ENCODE data around the gene LRP2. TPM values are rescaled to one million over a fixed set of nuclear protein-coding genes. Genes with fewer than 3 reads are reported as not detected.

LRP2 gene
- total and polyA plus RNA-seq, 2 of the 4 experiments (the other 2 are of a cell fraction), result not detected

DNA sequence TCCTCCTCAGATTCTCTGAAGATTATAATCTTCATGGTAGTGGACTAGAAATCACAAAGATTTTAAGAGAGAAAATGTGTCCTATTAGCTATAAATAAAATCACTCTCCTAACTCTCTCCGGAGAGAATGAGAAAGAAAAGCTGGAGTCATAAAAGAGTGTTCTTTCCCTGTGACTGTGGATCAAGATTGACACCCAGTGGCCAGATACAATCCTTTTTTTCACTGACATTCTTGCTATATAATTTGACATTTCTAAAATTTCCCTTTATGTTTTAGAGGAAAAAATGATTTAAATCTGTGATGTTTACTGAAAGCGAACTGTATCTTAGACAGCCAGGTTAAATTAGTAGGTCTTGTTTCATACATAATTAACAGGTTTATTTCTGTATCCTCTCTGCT, 35.4 kb upstream of the LRP2 start:
- H3K4me2 ChIP-seq (ENCODE audit: low read depth, low read length), result no peak overlapping the region
- dilution Hi-C loops (cut with HindIII; ENCODE audit: low sequenced_read_pairs, unreplicated experiment), result no loop called here
- H3K9me1 ChIP-seq (ENCODE audit: insufficient read depth, low read length), result no peaks in the 10 kb centered on the region
- H3K27me3 ChIP-seq (ENCODE audit: control insufficient read depth, insufficient read depth, low read length), result peaks cover 2% of the 10 kb centered on the region; the same call in 1 of the 2 replicates
- H4K8ac ChIP-seq (ENCODE audit: low read depth in 2 of 2, low read length in 2 of 2), result no peak overlapping the region
- no peak overlapping the region for H2AK5ac ChIP-seq (ENCODE audit: low read depth, low read length)
- no peak for TF ChIP-seq SMC3 (IDR thresholded peaks at IDR 0.05; ENCODE audit: low read depth, low read length)
- TF ChIP-seq, protein P1, sequence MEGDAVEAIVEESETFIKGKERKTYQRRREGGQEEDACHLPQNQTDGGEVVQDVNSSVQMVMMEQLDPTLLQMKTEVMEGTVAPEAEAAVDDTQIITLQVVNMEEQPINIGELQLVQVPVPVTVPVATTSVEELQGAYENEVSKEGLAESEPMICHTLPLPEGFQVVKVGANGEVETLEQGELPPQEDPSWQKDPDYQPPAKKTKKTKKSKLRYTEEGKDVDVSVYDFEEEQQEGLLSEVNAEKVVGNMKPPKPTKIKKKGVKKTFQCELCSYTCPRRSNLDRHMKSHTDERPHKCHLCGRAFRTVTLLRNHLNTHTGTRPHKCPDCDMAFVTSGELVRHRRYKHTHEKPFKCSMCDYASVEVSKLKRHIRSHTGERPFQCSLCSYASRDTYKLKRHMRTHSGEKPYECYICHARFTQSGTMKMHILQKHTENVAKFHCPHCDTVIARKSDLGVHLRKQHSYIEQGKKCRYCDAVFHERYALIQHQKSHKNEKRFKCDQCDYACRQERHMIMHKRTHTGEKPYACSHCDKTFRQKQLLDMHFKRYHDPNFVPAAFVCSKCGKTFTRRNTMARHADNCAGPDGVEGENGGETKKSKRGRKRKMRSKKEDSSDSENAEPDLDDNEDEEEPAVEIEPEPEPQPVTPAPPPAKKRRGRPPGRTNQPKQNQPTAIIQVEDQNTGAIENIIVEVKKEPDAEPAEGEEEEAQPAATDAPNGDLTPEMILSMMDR (conservative IDR thresholded peaks at IDR 0.05; ENCODE audit: low read depth, low read length), result 0 out of 2 replicates have a peak, but pooled peaks have one; percentile 6
- ATAC-seq (ENCODE audit: low read depth), result no peak
- no peaks in the 10 kb centered on the region for H3K9me3 ChIP-seq (ENCODE audit: control insufficient read depth, insufficient read depth, low read length)
- ChIA-PET CTCF (no interaction called here), POLR2A (ENCODE audit: unreplicated experiment) (no interaction called here)
- no peak overlapping the region for H3K23ac ChIP-seq (ENCODE audit: low read depth, low read length)
- no peaks in the 10 kb centered on the region for H3K4me1 ChIP-seq (ENCODE audit: control insufficient read depth, insufficient read depth, low read length)
- no peak overlapping the region for H3K18ac ChIP-seq (ENCODE audit: low read depth, low read length)
- H3K4me3 ChIP-seq (ENCODE audit: insufficient read depth, low read depth, low read length), result no peak overlapping the region
- no peaks in the 10 kb centered on the region for H3K36me3 ChIP-seq (ENCODE audit: control insufficient read depth, insufficient read depth, low read length)
- H3K14ac ChIP-seq (replicated peaks; ENCODE audit: low read depth, low read length), result no peak overlapping the region
- H2BK120ac ChIP-seq (ENCODE audit: low read depth, low read length), result no peak overlapping the region
- no peak overlapping the region for H2BK15ac ChIP-seq (ENCODE audit: low read depth, low read length)
- H4K91ac ChIP-seq (ENCODE audit: insufficient read depth, low read depth, low read length), result no peak overlapping the region
- intact Hi-C loops (cut with micrococcal nuclease), result no loop called here
- no peak for DNase-seq
- H4K5ac ChIP-seq (ENCODE audit: low read depth, low read length), result no peak overlapping the region
- H2BK5ac ChIP-seq (ENCODE audit: low read depth, low read length, poor library complexity, severe bottlenecking), result no peak overlapping the region
- H3K56ac ChIP-seq (ENCODE audit: extremely low read depth, insufficient read depth, low read length), result no peak overlapping the region
- no peaks in the 10 kb centered on the region; a peak in 1 of 4 replicates for H3K79me1 ChIP-seq (ENCODE audit: low read depth in 1 of 2, low read length in 2 of 2)
- in situ Hi-C loops (cut with MboI; ENCODE audit: low sequenced_read_pairs), result no loop called here
- H2AK9ac ChIP-seq (replicated peaks; ENCODE audit: low read depth, low read length, poor library complexity), result no peak overlapping the region
- BruUV-seq (replicated peaks), result no TSS peak
- H2BK20ac ChIP-seq (ENCODE audit: low read depth, low read length), result no peak overlapping the region
- no CpG with 5 or more reads among the region's 2 CpGs for WGBS, 2 experiments (ENCODE audit: extremely low coverage in 2 of 2, insufficient read length in 1 of 2)
- no peak overlapping the region for H3K9ac ChIP-seq (ENCODE audit: low read depth, low read length)
- no peak overlapping the region for H3K27ac ChIP-seq (ENCODE audit: insufficient read depth, low read length)
- no peak overlapping the region for H2AFZ ChIP-seq (replicated peaks; ENCODE audit: low read length, poor library complexity)
- H4K20me1 ChIP-seq (ENCODE audit: insufficient read depth, low read length), result no peaks in the 10 kb centered on the region
- H3K4ac ChIP-seq (ENCODE audit: low read depth, low read length), result no peak overlapping the region
